ENCODE data around the gene CUL4B.

DNA sequence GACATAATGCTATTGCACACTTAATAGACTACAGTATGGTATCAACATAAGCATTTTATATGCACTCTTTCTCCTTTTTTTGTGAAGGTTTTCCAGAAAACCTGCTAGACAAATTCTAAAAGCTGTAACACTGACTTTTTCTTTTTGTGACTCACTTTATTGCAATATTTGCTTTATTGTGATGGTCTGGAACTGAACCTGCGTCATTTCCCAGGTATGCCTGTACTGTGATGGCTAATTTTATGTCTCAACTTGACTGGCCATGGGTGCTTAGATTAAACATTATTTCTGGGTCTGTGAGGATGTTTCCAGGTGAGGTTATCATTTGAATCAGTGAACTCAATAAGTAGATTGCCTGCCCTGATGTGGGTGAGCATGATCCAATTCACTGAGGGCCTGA, 56.2 kb downstream of the CUL4B start:
- TF ChIP-seq, protein P1, sequence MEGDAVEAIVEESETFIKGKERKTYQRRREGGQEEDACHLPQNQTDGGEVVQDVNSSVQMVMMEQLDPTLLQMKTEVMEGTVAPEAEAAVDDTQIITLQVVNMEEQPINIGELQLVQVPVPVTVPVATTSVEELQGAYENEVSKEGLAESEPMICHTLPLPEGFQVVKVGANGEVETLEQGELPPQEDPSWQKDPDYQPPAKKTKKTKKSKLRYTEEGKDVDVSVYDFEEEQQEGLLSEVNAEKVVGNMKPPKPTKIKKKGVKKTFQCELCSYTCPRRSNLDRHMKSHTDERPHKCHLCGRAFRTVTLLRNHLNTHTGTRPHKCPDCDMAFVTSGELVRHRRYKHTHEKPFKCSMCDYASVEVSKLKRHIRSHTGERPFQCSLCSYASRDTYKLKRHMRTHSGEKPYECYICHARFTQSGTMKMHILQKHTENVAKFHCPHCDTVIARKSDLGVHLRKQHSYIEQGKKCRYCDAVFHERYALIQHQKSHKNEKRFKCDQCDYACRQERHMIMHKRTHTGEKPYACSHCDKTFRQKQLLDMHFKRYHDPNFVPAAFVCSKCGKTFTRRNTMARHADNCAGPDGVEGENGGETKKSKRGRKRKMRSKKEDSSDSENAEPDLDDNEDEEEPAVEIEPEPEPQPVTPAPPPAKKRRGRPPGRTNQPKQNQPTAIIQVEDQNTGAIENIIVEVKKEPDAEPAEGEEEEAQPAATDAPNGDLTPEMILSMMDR (IDR thresholded peaks at IDR 0.05; ENCODE audit: low read depth, low read length, poor library complexity, severe bottlenecking) = no peak
- TF ChIP-seq EZH2phosphoT487 (IDR thresholded peaks at IDR 0.05; ENCODE audit: borderline replicate concordance, low read length) = no peak

Data from DOHH2 (cell line).